ENCODE data around the gene NES.

GRCh38 chr1:156721535-156721934 is 44.3 kb upstream of the NES start:
- TF ChIP-seq CTCF (IDR thresholded peaks at IDR 0.05) (no peak), POLR2A (IDR thresholded peaks at IDR 0.05) (no peak)

Data from thyroid gland (tissue), 4 donors.